Astrocyte (in vitro differentiated cells and primary cell): Measurements from ENCODE around the gene SLC9A3.

Experiments
- CTCF ChIP-seq: IDR thresholded peaks from 2 replicates; pipeline ENCODE4 v1.5.1; 2011; ENCODE audit warnings: low read depth, mild to moderate bottlenecking, inconsistent platforms, low read length, moderate library complexity; ENCODE audit not compliant: insufficient read depth
- EZH2 ChIP-seq: IDR thresholded peaks from 2 replicates; pipeline ENCODE4 v1.6.1; 2012; ENCODE audit warnings: mild to moderate bottlenecking, low read length, inconsistent platforms; ENCODE audit not compliant: insufficient read depth

- TF ChIP-seq CTCF (no peak), EZH2 (no peak)
Measured at GRCh38 chr5:462051-462481, 62.2 kb downstream of the SLC9A3 start.
